NCI-H524 (cell line): ENCODE measurements around the gene ADAMTS3.

Source experiments
- DNase-seq, 2 experiments: peaks; one replicate each; lab custom pipeline; 2025; lab: John Stamatoyannopoulos, UW

Gene ADAMTS3

DNA sequence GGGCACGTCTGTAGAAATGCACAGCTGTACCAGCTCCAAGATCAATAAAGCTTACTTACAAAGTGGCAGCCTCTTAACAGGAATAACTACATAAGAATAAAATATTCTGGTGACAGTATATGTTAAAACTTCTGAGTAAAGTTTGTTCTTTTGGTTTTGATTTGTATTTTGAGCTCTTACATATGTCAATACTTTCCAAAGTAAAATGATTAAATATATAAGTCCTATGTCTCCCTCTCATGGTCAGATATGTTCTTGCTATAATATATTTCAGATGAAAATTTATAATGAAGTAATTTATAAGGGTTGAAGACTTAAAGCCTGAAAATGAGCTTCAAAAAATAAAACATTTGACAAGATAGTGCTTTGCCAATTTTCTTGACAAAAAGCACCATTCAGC lies 282.8 kb downstream of the ADAMTS3 start:
- DNase-seq: peak in 1 of 2 experiments; percentile 25

DNA sequence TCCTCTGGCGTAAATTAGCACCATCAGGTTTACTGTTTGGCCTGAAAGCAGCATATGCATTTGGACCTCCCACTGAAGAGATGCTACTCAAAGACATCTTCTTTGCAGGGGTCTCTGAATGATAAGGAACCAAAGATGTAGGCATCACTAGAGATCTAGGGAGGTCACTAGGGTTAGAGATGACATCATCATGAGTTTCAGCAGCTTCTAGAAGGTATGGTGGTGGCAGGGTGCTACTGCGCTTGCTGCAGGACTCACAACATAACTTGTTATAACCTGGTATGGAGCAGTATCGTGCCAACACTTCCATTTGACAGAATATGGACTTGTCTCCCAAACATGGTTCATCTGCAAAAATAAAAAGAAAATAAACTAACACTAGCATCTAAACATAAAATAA lies 285.7 kb downstream of the ADAMTS3 start:
- DNase-seq: no peak

DNA sequence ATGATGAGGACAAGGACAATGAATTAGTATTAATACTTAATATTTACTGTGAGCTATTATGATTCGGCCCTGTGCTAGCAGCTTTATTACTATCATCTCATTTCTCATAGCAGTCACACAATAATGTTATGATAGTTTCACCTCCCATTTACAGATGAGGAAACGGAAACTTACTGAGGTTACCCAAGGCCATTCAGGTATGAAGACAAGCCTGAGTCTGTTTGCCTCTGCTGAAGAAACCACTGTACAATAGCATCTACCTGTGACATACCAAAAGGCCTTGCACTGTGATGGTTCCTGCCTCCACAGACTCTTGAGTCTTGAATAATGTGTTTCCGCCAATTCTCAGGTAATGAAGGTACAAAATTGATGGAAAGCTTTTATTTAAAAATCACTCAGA lies 288.8 kb downstream of the ADAMTS3 start:
- no peak for DNase-seq

DNA sequence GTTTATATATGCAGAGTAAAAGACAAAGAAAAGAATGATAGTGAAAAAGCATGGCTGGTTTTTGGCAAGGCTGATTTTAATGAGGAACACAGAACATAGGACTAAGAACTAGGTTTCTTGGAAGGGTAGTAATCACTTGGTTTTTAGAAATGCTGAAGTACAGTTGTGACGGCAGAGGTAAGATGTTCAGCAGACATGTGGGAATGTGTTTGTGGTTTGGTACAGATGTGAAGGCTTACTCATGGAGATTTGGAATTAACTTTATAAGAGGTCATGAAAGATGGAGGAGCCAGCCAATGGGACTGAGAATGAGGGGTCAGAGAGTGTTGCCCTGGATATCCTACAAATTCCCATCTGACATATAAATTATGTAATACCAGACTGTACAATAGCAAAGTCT lies 293.6 kb downstream of the ADAMTS3 start:
- DNase-seq: no peak

DNA sequence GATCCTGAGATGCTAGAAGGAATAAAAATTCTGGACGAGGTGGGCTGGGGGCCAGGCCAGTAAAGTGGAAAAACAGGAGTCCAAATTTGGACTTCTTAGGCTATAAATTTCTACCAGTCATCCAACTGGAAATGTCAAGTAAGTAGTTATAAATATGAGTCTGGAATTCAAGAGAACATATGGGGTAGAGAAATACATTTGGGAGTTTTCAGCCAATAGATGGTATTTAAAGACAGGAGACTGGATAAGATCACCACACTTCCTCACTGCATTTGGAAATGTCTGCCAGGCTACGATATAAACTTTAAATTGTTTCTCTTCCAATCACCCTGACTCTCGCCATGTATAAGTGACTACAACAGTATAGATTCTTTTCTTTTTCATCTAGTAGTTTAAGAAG lies 294.8 kb downstream of the ADAMTS3 start:
- DNase-seq: no peak

DNA sequence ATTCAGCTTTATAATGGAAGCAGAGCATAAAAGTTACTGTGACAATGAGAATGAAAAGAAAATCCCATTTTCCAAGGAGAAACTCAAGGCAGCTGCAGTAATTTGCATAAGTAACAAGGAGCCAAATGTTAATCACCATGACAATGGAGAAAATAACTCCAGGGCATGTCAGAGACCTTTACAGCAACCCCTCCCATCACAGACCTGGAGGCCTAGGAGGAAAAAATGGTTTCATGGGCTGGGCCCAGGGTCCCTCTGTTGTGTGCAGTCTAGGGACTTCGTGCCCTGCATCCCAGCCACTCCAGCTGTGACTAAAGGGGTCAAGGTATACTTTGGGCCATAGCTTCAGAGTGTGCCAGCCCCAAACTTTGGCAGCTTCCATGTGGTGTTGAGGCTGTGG lies 313.8 kb downstream of the ADAMTS3 start:
- DNase-seq: no peak

DNA sequence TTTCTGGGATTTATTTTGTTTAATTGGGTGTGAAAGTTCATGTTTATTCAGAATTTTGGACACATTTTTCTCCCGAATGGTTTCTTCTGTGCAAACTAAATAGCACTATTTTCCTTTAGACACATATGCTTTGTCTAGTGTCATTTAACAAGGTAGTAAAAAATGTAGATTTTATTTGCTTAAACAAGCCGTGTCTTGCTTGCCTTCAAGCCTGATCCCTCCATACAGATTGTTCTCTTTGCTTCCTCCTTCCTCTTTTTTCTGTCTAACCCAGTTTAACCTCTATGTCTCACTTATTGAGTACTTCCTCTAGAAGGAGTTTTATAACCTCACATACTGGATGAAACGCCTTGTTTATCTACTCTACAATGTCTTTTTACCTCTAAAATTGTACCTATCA lies 325.4 kb downstream of the ADAMTS3 start:
- no peak for DNase-seq

DNA sequence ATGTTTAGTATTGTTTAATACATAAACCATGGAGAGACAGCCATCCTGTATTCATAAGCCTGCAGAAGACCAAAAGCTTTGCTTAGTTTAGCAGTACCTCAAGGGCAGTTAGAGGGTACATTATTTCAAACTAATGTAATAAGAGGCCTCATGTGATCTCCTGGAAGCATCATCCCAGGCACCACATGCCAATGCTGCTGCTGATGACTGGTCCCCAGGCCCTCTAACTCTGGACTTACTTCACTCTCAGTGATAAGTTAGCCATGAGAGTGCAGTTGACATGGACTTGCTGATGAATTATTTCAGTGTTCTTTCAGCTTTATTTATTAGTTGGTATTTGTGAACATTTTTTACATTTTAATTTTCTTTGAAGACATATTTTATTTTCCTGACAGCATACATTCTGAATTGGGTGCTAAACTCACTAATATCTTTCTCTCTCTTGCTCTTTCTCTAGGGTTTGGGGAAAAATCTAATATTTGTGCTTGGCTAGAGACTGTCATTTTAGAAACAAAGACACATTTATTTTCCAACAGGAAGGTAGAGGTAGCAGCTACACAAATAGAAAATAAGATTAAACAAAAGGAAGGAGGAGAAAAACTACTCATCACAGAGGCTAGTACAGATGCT lies 329.4 kb downstream of the ADAMTS3 start:
- no peak for DNase-seq
